GM18870 (cell line): ENCODE data around the gene PEMT.

Experiments used
- ATAC-seq: cut with Tn5 transposase; IDR thresholded peaks from one replicate; pipeline ENCODE4 v1.9.1; 2021; ENCODE audit warnings: moderate library complexity; ENCODE audit not compliant: unreplicated experiment

The PEMT gene

GRCh38 chr17:17537311-17538099, 54.0 kb downstream of the PEMT start:
- no peak for ATAC-seq

GRCh38 chr17:17536702-17537101, 54.8 kb downstream of the PEMT start:
- ATAC-seq, result no peak

- no peak for ATAC-seq
Observed at GRCh38 chr17:17535957-17536356, 55.6 kb downstream of the PEMT start.

GRCh38 chr17:17533901-17534441, 57.5 kb downstream of the PEMT start:
- ATAC-seq, result no peak

- ATAC-seq, result no peak
Observed at GRCh38 chr17:17532991-17533390, 58.5 kb downstream of the PEMT start.

GRCh38 chr17:17531156-17531555, 60.4 kb downstream of the PEMT start:
- ATAC-seq, result no peak

GRCh38 chr17:17528696-17529652, 62.5 kb downstream of the PEMT start:
- no peak for ATAC-seq

GRCh38 chr17:17527956-17528500, 63.5 kb downstream of the PEMT start:
- no peak for ATAC-seq

GRCh38 chr17:17527534-17527933, 64.0 kb downstream of the PEMT start:
- no peak for ATAC-seq

GRCh38 chr17:17526369-17526768, 65.1 kb downstream of the PEMT start:
- ATAC-seq, result no peak

- no peak for ATAC-seq
Observed at GRCh38 chr17:17525956-17526355, 65.6 kb downstream of the PEMT start.

GRCh38 chr17:17525311-17525710, 66.2 kb downstream of the PEMT start:
- ATAC-seq, result no peak

GRCh38 chr17:17523731-17524490, 67.6 kb downstream of the PEMT start:
- no peak for ATAC-seq

GRCh38 chr17:17523001-17523730, 68.3 kb downstream of the PEMT start:
- no peak for ATAC-seq

- ATAC-seq, result no peak
Observed at GRCh38 chr17:17520599-17521232, 70.8 kb downstream of the PEMT start.

GRCh38 chr17:17519886-17520285, 71.6 kb downstream of the PEMT start:
- ATAC-seq, result no peak

GRCh38 chr17:17518951-17519350, 72.6 kb downstream of the PEMT start:
- ATAC-seq, result no peak

- no peak for ATAC-seq
Observed at GRCh38 chr17:17518014-17518413, 73.5 kb downstream of the PEMT start.

GRCh38 chr17:17516941-17517720, 74.4 kb downstream of the PEMT start:
- no peak for ATAC-seq
